Activated T-cell treated with anti-CD3 and anti-CD28 coated beads for 1 hour (primary cell): ENCODE results near the gene PAEP.

Source experiments
- DNase-seq: peaks from one replicate; pipeline ENCODE4 v3.0.0-alpha.2; 2020; ENCODE audit warnings: low read depth

PAEP gene

DNA sequence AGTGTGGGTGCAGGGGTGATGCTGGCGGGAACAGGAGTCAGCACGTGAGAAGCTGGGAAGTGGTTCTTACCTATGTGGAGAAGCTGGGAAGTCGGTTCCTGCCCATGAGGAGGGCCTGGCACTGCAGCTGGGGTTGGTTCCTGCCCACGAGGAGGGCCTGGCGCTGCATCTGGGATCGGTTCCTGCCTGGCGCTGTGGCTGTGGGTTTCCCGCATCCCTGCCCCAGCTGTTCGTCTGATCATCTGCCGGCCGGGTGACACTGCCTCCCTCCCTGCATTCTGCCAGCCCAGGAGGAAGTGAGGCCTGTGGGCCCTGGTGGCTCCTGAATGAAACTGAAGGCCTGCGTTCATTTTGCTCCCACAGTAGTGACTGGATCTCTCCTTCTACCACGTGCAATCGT is 10.5 kb upstream of the PAEP start:
- DNase-seq: no peak

DNA sequence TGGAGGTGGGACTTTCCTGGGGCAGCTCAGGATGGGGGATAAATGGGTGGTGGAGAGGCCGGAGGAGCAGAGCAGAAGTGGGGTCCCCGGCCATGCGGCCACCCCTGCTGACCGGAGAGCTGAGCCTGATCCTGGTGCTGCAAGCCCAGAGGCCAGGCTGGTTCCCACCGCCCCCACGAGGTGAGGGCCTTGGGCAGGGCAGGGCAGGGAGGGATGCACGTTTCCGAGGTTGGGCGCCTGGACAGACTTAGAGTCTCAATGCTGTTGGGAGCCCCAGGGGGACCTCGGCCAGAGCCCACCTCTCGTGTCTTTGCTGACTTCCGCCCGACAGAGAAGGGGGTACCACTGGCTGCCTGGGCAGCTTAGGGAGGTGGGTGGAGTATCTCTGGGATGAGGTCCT is 10.1 kb upstream of the PAEP start:
- DNase-seq: no peak

DNA sequence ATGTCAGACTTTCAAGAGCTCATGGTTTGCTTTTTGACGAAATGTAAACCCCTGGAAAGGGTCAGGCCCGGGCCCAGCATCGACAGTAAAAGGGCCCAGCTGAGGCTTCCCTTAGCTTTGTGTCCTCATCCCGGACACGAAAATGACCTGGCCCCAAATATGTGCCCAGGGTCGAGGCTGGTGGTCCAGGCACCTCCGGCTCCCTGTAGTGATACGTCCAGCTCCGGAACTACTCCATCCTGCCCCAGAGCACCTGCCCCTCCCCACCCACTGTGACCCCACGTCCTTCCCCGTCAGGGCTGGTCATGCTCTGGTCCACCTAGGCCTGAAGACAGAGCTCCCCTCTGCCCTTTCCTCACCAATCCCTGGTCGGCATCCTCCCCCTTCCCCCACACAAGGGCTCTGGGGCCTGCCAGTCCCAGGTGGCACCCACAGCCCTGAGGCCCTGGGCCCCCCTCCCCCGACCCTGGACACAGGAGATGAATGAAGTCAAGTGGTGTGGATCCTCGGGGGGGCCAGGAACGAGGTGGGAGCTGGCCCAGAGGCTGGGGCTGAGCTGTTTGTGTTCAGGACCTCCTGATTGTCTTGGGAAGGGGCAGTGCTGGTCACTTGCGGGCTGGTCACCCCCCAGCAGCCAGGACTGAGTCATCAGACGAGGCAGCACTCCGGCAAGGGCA is 9.4 kb upstream of the PAEP start:
- DNase-seq: no peak

GRCh38 chr9:135552698-135553171 is 8.8 kb upstream of the PAEP start:
- no peak for DNase-seq

DNA sequence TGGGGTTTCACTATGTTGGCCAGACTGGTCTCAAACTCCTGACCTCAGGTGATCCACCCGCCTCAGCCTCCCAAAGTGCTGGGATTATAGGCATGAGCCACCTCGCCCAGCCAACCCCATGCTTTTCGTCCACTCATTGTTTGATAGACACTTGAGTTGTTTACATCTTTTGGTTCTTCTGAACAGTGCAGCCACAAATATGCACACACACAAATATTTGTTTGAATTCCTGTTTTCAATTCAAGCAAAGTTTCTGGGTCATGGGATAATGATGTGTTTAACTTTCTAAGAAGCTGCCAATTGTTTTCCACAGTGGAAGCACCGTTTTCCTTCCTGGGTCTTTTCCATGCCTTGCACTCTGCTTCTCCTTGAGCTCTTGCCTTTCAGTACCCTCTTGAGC is 6.8 kb upstream of the PAEP start:
- no peak for DNase-seq

DNA sequence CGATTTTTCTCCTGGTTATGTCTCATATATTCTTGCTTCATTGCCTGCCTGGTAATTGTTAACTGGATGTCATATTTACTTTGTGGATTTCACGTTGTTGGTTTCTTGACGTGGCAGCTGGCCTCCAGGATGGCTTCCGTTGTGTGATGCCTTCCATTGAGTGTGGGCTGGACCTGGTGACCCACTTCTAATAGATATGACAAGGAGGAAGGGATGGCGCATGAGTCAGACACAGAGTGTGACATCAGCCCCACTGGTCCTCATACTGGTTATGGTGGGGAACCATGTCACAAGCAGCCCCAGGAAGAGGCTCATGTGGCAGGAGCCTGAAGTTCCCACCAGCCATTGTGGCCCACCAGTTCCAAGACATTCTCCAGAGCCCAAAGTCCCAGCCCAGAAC is 6.4 kb upstream of the PAEP start:
- DNase-seq: no peak

DNA sequence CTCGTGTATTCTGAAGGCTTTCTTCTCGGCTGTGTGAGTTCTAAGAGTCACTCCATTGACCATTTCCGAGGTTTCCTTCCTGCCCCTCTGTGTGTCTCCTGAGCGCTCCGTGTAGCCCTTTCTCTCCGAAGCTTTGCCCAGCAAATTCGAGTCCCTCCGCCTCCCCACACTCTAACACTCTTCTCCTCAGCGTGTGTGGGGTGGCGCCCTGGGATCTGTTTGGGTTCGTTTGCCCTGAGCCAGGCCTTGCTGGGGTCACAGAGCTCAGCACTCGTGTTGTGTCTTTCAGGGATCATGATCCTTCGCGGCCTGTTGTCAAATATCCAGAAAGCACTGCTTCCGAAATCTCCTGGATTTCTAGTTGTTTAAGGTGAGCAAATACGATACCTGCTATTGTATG is 5.6 kb upstream of the PAEP start:
- no peak for DNase-seq

DNA sequence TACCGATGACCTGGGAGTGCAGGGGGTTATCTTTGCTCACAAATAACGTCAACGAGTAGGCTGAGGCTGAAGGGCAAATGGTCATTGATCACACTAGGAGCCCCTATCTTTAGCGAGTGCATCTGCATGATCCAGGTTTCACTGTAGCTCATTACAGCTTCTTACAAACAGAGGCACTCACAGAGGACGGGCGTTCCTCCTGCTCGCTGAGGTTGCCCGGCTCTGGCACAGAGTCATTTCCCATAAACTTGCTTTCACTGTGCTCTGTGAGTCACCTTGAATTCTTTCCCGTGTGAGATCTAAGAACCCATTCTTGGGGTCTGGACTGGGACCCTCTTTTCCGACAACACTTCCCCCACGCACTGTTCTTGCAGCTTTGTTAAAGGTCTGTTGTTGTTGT is 1.9 kb upstream of the PAEP start:
- no peak for DNase-seq

DNA sequence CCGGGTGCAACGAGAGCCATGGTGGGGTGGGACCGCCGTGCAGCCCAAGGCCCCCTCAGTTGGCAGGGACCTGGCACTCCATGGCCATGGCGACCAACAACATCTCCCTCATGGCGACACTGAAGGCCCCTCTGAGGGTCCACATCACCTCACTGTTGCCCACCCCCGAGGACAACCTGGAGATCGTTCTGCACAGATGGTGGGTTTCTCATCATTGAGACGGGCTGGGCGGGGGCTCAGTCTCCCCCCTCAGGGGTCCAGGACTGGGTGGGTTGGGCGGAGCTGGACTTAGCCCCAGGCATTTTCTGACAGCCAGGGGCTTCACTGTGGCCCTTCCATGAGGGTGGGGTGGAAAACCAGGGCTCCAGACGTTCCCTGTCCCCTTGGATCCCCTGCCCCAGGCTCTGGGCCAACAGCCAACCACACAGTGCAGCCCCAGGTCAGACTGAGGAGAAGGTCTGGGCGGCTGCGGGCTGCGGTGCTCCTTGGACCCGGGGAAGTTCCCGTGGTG is 734 bp downstream of the PAEP start:
- no peak for DNase-seq

DNA sequence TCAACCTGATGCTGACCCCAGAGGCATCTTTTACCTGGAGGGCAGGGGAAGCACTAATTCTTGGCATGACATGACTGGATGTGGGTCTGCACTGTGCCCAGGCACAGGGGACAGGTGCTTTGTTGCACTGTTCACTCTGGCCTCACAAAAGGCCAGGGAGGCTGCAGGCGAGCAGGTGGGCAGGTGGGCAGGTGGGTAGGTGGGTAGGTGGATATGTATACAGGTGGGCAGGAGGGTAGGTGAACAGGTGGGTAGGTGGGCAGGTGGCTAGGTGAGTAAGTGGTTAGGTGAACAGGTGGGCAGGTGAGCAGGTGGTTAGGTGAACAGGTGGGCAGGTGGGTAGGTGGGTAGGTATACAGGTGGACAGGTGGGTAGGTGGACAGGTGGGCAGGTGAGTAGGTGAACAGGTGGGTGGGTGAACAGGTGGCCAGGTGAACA is 1.5 kb downstream of the PAEP start:
- no peak for DNase-seq

DNA sequence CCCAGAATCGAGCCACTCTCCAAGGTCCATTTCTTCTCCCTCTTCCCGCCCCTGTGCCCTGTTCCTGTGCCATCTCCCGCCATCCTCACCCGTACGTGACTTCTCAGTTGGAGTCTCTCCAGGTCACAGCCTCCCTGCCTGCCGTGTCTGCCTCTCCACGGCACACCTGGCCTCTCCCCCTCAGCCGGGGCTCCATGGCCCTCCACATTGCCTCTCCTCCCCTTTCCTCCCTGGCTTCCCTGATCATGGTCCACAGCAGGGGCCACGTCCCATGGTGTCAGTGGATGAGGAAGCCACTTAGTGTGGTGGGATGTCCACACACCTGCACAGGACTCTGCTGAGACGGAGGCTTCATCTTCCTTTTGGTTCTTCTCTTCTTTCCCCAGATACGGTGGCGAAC is 2.3 kb downstream of the PAEP start:
- no peak for DNase-seq

GRCh38 chr9:135565141-135565628 is 3.6 kb downstream of the PAEP start:
- DNase-seq: no peak

DNA sequence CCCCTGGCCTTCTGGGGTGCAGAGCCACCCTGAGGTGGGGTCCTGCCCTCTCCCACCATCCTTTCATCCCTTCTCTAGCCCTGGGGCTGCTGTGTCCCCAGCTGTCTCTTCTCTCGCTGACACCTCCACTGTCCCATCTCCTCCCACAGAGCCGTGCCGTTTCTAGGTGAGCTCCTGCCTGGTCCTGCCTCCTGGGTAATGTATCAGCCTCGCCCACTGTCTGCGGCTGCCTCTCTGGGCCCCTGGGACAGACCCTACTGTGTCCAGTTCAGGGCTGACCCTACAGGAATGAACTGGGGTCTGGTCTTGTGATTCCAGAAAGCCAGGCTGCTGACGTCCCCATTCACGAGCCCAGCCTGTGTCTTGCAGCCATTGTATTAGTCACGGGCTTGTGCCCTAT is 4.1 kb downstream of the PAEP start:
- no peak for DNase-seq

DNA sequence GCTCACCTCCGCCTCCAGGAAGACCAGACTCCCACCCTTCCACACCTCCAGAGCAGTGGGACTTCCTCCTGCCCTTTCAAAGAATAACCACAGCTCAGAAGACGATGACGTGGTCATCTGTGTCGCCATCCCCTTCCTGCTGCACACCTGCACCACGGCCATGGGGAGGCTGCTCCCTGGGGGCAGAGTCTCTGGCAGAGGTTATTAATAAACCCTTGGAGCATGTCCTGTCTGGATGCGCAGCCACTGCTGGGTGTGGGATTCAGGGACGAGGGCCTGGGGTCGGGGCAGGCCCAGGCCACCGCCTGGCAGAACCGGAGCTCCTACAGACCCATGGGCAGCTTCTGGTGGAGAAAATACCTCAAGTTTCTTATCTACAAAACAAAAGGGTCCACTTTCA is 5.0 kb downstream of the PAEP start:
- no peak for DNase-seq

GRCh38 chr9:135567311-135567710 is 5.8 kb downstream of the PAEP start:
- no peak for DNase-seq

GRCh38 chr9:135568026-135568425 is 6.5 kb downstream of the PAEP start:
- DNase-seq: no peak

DNA sequence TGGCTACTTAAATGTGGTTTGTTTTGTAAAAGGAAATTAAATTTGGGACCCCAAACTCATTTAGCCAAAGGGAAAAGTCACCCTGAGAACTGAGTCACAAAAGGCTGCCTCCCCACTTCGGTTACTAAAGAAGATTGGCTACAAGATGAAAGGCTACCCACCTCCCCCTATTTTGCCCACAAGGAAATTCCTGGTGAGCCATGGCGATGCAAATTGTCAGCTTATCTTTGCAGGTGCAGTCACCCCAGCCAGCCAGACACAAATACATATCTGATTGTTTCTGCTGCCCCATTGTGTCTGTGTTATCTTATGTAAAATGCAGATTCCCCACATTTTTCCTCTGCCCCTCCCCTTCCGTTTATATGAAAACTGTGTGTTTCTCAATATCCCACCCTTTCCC is 8.9 kb downstream of the PAEP start:
- no peak for DNase-seq

GRCh38 chr9:135572233-135572632 is 10.7 kb downstream of the PAEP start:
- DNase-seq: no peak

DNA sequence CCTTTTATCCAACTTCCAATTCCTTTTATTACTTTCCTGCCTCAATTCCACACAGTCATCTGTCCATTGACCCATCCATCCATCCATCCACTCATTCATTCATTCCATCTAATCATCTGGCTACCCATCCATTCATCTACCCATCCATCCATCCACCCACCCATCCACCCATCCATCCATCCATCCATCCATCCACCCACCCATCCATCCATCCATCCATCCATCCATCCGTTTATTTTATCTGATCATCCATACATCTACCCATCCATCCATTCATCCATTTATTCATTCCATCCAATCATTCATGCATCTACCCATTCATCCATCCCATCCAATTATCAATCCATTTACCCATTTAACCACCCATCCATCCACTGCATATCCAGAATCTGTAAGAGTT is 11.6 kb downstream of the PAEP start:
- no peak for DNase-seq

GRCh38 chr9:135574331-135574730 is 12.8 kb downstream of the PAEP start:
- DNase-seq: no peak

GRCh38 chr9:135574943-135575342 is 13.4 kb downstream of the PAEP start:
- DNase-seq: no peak

DNA sequence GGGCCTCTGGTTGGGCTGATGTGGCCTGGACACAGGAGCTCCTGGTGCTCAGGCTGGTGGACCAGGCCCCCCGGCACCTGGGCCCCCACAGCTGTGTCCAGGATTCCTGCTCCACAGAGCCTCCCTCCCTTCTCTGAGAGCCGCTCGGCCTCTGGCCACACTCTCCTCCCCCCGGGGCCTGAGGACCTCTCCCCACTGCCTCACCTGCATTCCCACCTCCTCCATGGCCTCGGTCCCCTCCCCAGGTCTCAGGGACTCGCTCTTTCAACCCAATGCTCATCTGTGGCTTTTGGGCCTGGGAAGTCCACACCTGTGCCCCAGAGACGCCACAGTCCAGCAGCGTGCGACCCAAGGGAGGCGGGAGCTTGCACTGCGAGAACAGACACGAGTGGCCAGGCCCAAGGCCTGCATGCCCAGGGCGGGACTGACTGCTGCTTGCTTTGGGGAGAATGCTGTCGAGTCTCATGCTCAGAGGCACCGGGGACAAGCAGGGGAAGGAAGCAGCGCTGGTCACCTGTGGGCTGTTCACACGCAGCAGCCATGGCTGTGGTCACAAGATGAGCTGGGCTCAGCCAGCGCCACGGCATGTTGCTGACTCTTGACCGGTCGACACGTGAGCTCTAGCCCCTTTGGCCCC is 14.6 kb downstream of the PAEP start:
- DNase-seq: no peak

GRCh38 chr9:135577256-135577655 is 15.7 kb downstream of the PAEP start:
- no peak for DNase-seq

DNA sequence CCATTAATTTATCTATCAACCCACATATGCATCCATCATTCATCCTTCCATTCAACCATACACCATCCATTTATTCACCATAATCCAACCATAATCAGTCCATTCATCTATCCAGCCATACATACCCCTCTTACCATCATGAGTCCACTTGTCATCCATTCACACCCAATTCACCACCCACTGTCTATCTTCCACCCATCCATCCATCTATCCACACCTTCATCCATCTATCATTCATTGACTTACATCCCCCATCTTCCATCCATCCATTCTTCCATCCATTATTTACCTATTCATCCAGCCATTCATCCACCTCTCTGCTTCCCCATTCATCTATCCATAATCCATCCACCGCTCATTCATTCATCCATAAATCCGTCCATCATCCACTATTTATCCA is 17.8 kb downstream of the PAEP start:
- no peak for DNase-seq
